Astrocyte of the spinal cord (primary cell): ENCODE data around the gene N4BP2.

Experiments used
- DNase-seq: peaks from one replicate; pipeline ENCODE4 v3.0.0; 2011; ENCODE audit warnings: low read depth, low spot score
- H3K4me3 ChIP-seq: 2 replicates; pipeline ENCODE4 v1.5.1; 2011; ENCODE audit warnings: low read depth, mild to moderate bottlenecking, low read length, moderate library complexity
- CTCF ChIP-seq: IDR thresholded peaks from 2 replicates; pipeline ENCODE4 v1.5.1; 2012; ENCODE audit warnings: low read depth, mild to moderate bottlenecking, low read length, inconsistent platforms
- in situ Hi-C: cut with HindIII; loops from 2 replicates; pipeline ENCODE4 v1.10.0; 2017; ENCODE audit warnings: low sequenced_read_pairs

N4BP2 gene

GRCh38 chr4:40185830-40186664 is 129.4 kb downstream of the N4BP2 start:
- H3K4me3 ChIP-seq = no peak overlapping the region
- TF ChIP-seq CTCF = no peak
- DNase-seq = no peak
- in situ Hi-C loops = no loop called here

- TF ChIP-seq CTCF = no peak
- no peak for DNase-seq
- in situ Hi-C loops = no loop called here
- no peak overlapping the region for H3K4me3 ChIP-seq
Measured at GRCh38 chr4:40186665-40187014, 130.0 kb downstream of the N4BP2 start.

- in situ Hi-C loops = no loop called here
- H3K4me3 ChIP-seq = no peak overlapping the region
- TF ChIP-seq CTCF = no peak
- DNase-seq = no peak
Measured at GRCh38 chr4:40187386-40187906, 130.8 kb downstream of the N4BP2 start.

- no peak overlapping the region for H3K4me3 ChIP-seq
- no peak for TF ChIP-seq CTCF
- no peak for DNase-seq
- in situ Hi-C loops = no loop called here
Measured at GRCh38 chr4:40190019-40190418, 133.4 kb downstream of the N4BP2 start.

GRCh38 chr4:40190465-40190864 is 133.8 kb downstream of the N4BP2 start:
- H3K4me3 ChIP-seq = no peak overlapping the region
- no peak for TF ChIP-seq CTCF
- no peak for DNase-seq
- in situ Hi-C loops = no loop called here

GRCh38 chr4:40190880-40191815 is 134.5 kb downstream of the N4BP2 start:
- no peak for TF ChIP-seq CTCF
- no peak for DNase-seq
- H3K4me3 ChIP-seq = no peak overlapping the region
- in situ Hi-C loops = no loop called here
